ENCODE results near the gene BRD2. TPM values are rescaled to one million over a fixed set of nuclear protein-coding genes. Genes with fewer than 3 reads are reported as not detected.
A peak's percentile ranks its signal among the peaks of the same experiment; 100 is the strongest.

BRD2 gene
- 100 to 1,000 TPM; 144 to 388 (median 183) TPM for total RNA-seq

GRCh38 chr6:32968093-32968866, at the start of gene BRD2:
Gene BRD2, plus strand, starts transcription at chr6:32968594. Its CDS starts 4,305 bp downstream, at chr6:32972899.
- peaks cover 28 to 34% (median 33%) of the 10 kb centered on the region in 4 donors for H3K4me1 ChIP-seq
- peaks cover 0 to 12% (median 6%) of the 10 kb centered on the region in 4 donors for H3K36me3 ChIP-seq
- peak; percentile 81 to 88 for ATAC-seq (ENCODE audit: low FRiP score in 2 of 2)
- H3K27me3 ChIP-seq: no peaks in the 10 kb centered on the region
- peak; percentile 95 to 98 for DNase-seq
- no peaks in the 10 kb centered on the region for H3K9me3 ChIP-seq
- peak within 1 kb of the TSS; percentile 71 to 93 (median 84) for H3K4me3 ChIP-seq
- peak within 1 kb of the TSS; percentile 98 to 100 (median 98) for H3K27ac ChIP-seq
- WGBS, 2 donors: 0% methylated on average over 5 to 41 of the region's 62 CpGs
- TF ChIP-seq POLR2AphosphoS5 (IDR thresholded peaks at IDR 0.05) (peak; percentile 89 to 94), CTCF (IDR thresholded peaks at IDR 0.05) (peak in 2 of 6 experiments; percentile 13 to 23), EP300 (IDR thresholded peaks at IDR 0.05) (peak in 1 of 4 donors; percentile 48), POLR2A (IDR thresholded peaks at IDR 0.05) (peak; percentile 77 to 98 (median 90))

- ATAC-seq (ENCODE audit: low FRiP score in 2 of 2) (no peak), DNase-seq (no peak)
- H3K27me3 ChIP-seq: no peaks in the 10 kb centered on the region
- TF ChIP-seq POLR2A (IDR thresholded peaks at IDR 0.05) (no peak), POLR2AphosphoS5 (IDR thresholded peaks at IDR 0.05) (no peak), EP300 (IDR thresholded peaks at IDR 0.05) (no peak), CTCF (IDR thresholded peaks at IDR 0.05) (no peak)
- no peaks in the 10 kb centered on the region for H3K36me3 ChIP-seq
- no peak overlapping the region for H3K4me3 ChIP-seq
- H3K9me3 ChIP-seq: no peaks in the 10 kb centered on the region
- no peak overlapping the region for H3K27ac ChIP-seq
- WGBS, 2 donors: 27 to 29% methylated on average over 2 of the region's 2 CpGs
- no peaks in the 10 kb centered on the region for H3K4me1 ChIP-seq
These were observed 47.7 kb upstream of the BRD2 start for GRCh38 chr6:32920715-32921114.

- Histone ChIP-seq H3K27me3 (no peaks in the 10 kb centered on the region), H3K36me3 (no peaks in the 10 kb centered on the region), H3K4me3 (no peak overlapping the region), H3K9me3 (no peaks in the 10 kb centered on the region), H3K4me1 (no peaks in the 10 kb centered on the region), H3K27ac (no peak overlapping the region)
- ATAC-seq (ENCODE audit: low FRiP score in 2 of 2) (no peak), DNase-seq (no peak)
- TF ChIP-seq CTCF (IDR thresholded peaks at IDR 0.05) (no peak), EP300 (IDR thresholded peaks at IDR 0.05) (no peak), POLR2AphosphoS5 (IDR thresholded peaks at IDR 0.05) (no peak), POLR2A (IDR thresholded peaks at IDR 0.05) (no peak)
- 83 to 88% methylated on average over 2 of the region's 2 CpGs for WGBS, 2 donors
These were observed 46.3 kb upstream of the BRD2 start for GRCh38 chr6:32922083-32922482.

- peaks cover 0 to 8% (median 2%) of the 10 kb centered on the region in 4 donors for H3K4me1 ChIP-seq
- no peak for TF ChIP-seq EP300 (IDR thresholded peaks at IDR 0.05)
- no peak for TF ChIP-seq CTCF (IDR thresholded peaks at IDR 0.05)
- no peak for TF ChIP-seq POLR2AphosphoS5 (IDR thresholded peaks at IDR 0.05)
- TF ChIP-seq POLR2A (IDR thresholded peaks at IDR 0.05): no peak
- peak in 1 of 2 donors; percentile 52 for ATAC-seq (ENCODE audit: low FRiP score in 2 of 2)
- no peaks in the 10 kb centered on the region for H3K9me3 ChIP-seq
- no peaks in the 10 kb centered on the region for H3K27me3 ChIP-seq
- no peak overlapping the region for H3K27ac ChIP-seq
- no peak for DNase-seq
- WGBS, 2 donors: 6 to 47% methylated on average over 1 of the region's 1 CpG
- H3K4me3 ChIP-seq: no peak overlapping the region
- peaks cover 0 to 3% (median 0%) of the 10 kb centered on the region in 4 donors for H3K36me3 ChIP-seq
These were observed 37.2 kb upstream of the BRD2 start for GRCh38 chr6:32931211-32931610.

All from upper lobe of left lung (tissue), 6 donors.